GM21528 (cell line): ENCODE data around the gene DLG3.

Experiments
- ATAC-seq: cut with Tn5 transposase; IDR thresholded peaks from one replicate; pipeline ENCODE4 v1.9.1; 2021; ENCODE audit warnings: mild to moderate bottlenecking, moderate library complexity; ENCODE audit not compliant: unreplicated experiment, low FRiP score

DLG3 gene

DNA sequence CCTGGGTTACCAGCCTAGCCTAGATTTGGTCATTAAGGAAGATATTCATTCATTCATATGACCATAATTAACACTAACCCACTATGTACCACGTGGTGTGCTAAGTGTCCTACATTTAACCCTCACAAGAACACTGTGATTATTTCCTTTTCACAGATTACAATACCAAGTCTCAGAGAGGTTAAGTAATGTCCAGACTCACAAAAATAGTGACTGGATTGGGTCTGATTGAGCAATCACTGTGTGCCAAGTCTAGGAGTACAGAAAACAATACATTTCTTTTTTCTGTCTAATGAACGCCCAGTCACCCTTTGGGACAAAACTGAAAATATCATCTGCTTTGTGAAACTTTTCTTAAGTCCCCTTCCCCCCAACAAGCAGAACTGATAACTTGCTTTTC, 7.6 kb upstream of the DLG3 start:
- no peak for ATAC-seq

- no peak for ATAC-seq
Measured at GRCh38 chrX:70437921-70438665, 6.5 kb upstream of the DLG3 start.

DNA sequence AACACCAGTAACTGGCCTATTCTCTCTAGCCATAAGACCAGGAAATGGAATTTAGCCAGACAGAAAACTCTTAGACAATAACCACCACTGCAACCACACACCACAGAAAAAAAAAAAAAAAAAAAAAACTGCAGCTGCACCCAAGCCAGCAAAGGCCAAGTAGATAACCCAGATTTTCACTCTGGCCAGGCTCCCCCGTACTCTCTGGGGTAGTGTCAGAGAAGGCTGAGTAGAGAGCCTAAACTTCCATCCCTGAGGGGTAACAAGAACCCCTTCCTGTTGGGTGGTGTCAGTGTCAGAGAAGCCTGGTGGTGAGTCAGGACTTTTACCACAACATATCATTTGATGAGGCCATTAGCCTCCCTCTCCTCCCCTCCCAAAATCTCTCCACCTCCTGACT, 5.6 kb upstream of the DLG3 start:
- ATAC-seq: no peak

DNA sequence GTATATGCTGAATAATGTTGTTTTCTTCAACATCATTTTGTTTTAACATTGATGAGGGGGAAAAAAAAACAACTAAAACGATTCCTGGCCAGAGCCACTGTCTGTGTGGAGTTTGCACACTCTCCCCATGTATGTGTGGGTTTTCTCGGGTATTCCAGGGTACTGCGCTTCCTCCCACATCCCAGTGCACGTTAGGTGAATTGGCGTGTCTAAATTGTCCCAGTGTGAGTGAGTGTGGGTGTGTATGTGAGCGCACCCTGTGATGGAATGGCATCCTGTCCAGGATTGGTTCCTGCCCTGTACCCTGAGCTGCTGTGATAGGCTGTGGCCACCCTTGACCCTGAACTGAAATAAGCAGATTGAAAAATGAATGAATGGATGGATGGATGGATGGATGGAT, 2.4 kb upstream of the DLG3 start:
- ATAC-seq: no peak

GRCh38 chrX:70444946-70445656, 466 bp downstream of the DLG3 start:
- no peak for ATAC-seq

- ATAC-seq: no peak
Measured at GRCh38 chrX:70445951-70446350, 1.3 kb downstream of the DLG3 start.

- ATAC-seq: no peak
Measured at GRCh38 chrX:70446380-70447350, 2.0 kb downstream of the DLG3 start.

DNA sequence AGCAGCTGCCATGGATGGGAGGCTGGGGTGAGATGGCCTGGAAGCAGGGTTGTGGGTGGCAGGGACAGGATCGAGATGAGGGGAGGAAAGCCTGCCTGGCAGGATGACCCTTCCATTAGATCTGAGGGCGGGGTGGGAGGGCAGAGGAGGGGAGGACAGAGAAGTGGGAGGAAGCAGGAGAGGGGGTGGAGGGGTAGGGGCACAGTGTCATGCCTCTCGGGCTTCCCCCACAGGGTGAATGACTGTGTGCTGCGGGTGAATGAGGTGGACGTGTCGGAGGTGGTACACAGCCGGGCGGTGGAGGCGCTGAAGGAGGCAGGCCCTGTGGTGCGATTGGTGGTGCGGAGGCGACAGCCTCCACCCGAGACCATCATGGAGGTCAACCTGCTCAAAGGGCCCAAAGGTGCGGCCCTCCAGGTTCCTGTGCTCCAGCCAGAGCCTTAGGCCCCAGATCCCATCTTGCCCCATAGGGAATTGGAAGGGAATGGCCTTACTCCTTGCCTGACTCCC, 4.9 kb downstream of the DLG3 start:
- ATAC-seq: no peak

DNA sequence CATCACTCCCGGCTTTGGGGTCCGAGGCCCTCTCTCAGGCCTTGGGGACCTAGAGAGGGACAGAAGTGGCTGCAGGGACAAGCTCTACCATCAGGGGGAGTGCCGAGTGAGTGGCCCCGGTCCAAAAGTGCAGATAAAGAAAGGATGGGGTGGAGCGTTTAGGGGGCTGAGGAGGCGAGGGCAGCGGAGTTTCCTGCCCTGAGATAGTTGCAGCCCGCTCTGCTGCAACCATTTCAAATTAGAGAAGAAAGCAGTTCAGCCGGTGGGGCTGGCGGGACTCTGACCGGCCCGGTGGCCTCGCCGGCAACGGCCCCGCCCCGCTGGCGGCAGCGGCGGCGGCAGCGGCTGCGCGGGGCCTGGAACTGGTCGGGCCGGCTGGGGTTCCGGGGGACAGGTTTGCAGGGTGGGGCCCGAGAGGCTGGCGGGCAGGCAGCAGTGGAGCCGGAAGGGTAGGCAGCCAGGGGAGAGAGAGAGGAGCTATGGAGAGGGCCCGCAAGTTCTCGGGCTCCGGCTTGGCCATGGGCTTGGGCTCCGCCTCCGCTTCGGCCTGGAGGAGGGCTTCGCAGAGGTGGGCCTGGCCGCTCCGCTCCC, 7.6 kb downstream of the DLG3 start:
- peak; percentile 53 for ATAC-seq

- ATAC-seq: no peak
Measured at GRCh38 chrX:70453024-70453618, 8.5 kb downstream of the DLG3 start.

- peak; percentile 50 for ATAC-seq
Measured at GRCh38 chrX:70454441-70455365, 10.1 kb downstream of the DLG3 start.

DNA sequence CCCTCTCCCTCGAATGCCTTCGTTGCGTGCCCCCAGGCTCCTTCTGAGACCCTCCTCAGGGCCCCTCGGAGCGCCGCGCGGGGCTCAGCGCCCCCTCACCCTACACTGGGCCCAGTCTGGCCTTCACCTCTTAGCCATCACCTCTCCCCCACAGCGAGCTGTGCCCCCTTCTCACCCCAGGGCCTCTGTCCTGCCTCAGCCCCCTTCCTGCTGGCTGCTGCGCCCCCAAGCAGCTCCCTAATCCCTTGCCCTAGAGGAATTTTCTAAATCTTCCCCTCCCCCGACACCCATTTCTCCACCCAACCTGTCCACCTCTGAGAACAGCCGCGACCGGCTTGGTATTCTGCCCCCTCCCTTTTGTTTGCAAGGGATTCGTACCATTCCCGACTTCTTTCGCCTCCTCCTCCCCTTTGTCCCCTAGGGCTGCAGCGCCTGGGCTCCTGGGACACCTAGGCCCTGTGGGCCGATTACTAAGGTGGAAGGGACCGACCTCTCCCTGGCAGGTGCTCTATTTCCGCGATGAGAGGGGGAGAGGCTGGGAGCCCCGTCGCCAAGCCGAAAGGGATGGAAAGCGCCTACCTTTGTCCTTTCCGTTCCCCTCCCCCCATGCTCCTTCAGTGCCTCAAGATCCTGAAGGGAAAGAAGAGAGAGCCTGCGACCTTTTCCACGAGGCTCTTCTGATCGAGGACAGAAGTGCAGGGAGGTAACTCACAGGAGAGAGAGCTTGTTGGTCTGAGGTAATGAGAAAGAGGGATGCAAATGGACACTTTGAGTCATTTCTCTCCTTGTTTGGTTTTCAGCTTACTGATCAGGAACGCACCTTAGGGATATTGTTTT, 10.9 kb downstream of the DLG3 start:
- no peak for ATAC-seq

DNA sequence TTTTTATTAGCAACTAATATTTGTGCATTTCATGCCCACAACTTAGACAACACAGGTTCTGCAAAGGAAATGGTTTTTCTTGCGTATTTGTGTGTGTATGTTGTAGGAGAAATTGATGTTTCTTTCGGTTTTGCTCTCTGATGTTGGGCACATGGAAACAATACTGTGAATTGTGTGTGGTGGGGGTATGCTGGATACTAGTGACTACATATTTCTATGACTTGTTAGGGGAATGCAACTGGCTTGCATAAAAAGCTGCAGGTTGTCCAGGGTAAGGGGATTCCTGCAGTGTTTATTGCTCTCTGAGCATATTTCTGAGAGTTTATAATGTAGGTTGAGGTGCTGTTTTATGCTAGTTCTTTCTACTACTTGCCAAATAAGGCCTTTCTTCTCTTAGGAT, 11.6 kb downstream of the DLG3 start:
- no peak for ATAC-seq

DNA sequence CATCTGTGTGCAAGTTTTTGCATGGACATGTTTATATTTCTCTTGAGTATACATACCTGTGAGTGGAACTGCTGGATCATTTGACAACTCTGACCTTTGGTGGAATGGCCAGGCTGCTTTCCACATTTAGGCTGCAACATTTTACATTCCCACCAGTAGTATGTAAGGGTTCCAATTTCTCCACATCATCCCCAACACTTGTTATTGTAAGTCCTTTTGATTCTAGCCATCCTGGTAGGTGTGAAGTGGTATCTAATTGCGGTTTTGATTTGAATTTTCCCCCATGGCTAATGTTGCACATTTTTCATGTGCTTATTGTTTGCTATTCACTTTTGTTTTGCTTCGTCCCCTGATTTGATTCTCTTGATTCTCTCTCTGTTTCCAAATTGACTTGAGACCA, 16.4 kb downstream of the DLG3 start:
- ATAC-seq: no peak

GRCh38 chrX:70464051-70464450, 19.4 kb downstream of the DLG3 start:
- no peak for ATAC-seq

GRCh38 chrX:70466968-70467367, 22.3 kb downstream of the DLG3 start:
- ATAC-seq: no peak

- ATAC-seq: no peak
Measured at GRCh38 chrX:70468709-70469108, 24.1 kb downstream of the DLG3 start.

GRCh38 chrX:70470850-70471289, 26.2 kb downstream of the DLG3 start:
- no peak for ATAC-seq
